ENCODE measurements around the gene MICB.
"Not testable (repeated sequence)": the region's sequence is repeated elsewhere in the genome, so short reads cannot be mapped to it uniquely, and the experiment has no call there.

DNA sequence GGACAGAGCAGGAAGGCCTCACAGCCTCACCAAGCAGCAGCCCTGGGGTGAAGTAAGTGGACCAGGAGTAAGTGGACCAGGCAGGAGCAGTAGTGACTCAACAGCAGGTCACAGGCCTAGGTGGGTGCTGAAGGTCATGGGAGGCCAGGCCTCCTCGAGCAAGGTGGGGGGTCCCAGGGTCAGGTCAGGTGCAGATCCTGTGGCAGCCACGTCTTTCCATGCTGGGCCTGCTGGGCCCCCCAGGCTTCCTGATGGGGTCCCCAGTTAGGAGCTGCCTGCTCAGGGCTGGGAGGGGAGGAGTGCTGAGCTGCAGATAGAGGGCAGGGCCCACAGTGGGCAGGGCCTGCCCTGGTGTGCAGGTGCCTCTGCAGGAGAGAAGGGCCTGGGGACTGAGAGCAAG lies 11.1 kb downstream of the MICB start:
- TF ChIP-seq SP1 (IDR thresholded peaks at IDR 0.05); BHLHE40 (IDR thresholded peaks at IDR 0.05; ENCODE audit: borderline replicate concordance); FOXM1 (IDR thresholded peaks at IDR 0.05; ENCODE audit: borderline replicate concordance); SUZ12 (IDR thresholded peaks at IDR 0.05); FOXK2 (IDR thresholded peaks at IDR 0.05); ZNF384 (IDR thresholded peaks at IDR 0.05); ARNT (IDR thresholded peaks at IDR 0.05); LEF1 (IDR thresholded peaks at IDR 0.05; ENCODE audit: borderline replicate concordance); FOXA1 (IDR thresholded peaks at IDR 0.05); ELF4 (IDR thresholded peaks at IDR 0.05): not testable (repeated sequence)
- TF ChIP-seq, protein P1, sequence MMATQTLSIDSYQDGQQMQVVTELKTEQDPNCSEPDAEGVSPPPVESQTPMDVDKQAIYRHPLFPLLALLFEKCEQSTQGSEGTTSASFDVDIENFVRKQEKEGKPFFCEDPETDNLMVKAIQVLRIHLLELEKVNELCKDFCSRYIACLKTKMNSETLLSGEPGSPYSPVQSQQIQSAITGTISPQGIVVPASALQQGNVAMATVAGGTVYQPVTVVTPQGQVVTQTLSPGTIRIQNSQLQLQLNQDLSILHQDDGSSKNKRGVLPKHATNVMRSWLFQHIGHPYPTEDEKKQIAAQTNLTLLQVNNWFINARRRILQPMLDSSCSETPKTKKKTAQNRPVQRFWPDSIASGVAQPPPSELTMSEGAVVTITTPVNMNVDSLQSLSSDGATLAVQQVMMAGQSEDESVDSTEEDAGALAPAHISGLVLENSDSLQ (IDR thresholded peaks at IDR 0.05), result not testable (repeated sequence)
